HG03139 (cell line): ENCODE results near the gene SYT4.
"Not testable (repeated sequence)": the region's sequence is repeated elsewhere in the genome, so short reads cannot be mapped to it uniquely, and the experiment has no call there.

ENCODE experiments used
- ATAC-seq: cut with Tn5 transposase; IDR thresholded peaks from one replicate; pipeline ENCODE4 v1.9.1; 2021; ENCODE audit not compliant: unreplicated experiment

The SYT4 gene

GRCh38 chr18:43277164-43277600, at the start of gene SYT4:
Gene SYT4, minus strand, starts transcription at chr18:43277490. Its CDS starts 209 bp downstream, at chr18:43277281.
- ATAC-seq = no peak

DNA sequence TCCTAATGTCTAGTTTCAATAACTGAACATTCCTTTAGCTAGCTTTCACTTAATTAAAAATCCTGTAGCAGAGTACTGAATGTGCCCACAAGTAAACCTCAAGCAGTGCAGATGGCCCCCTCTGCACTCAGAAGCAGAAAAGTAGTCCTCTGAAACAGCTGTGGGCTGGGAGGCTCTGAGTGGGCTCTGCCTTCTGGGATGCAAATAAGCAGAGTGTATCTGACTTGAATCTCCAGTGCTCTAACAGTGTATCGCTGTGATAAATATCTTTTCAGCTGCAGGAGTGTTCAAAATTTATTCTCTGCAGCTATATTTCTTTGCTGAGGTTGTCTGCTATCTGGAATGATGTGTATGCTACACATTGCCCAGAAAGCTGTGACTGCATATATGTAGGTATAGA, 44.8 kb upstream of the SYT4 start:
- ATAC-seq = no peak

- no peak for ATAC-seq
Observed at GRCh38 chr18:43314941-43315340, 37.7 kb upstream of the SYT4 start.

- ATAC-seq = no peak
Observed at GRCh38 chr18:43312891-43313290, 35.6 kb upstream of the SYT4 start.

DNA sequence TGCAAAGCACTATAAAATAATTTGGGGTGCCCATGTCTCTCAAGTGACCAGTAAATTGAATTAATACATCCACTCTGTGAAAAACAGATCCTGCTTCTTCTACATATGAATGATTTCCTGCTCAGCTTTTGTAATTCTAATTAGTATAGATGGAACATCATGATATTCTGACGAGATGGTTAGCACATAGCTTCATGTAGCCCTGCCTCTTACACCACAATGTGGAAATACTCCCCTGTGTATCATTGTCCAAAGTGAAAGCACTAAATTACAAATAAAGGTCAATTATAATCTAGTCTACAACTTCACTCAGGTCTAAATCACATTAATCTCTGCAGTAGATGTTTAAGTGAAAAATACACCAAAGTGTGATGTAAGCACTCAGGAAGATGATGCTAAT, 32.9 kb upstream of the SYT4 start:
- ATAC-seq = no peak

DNA sequence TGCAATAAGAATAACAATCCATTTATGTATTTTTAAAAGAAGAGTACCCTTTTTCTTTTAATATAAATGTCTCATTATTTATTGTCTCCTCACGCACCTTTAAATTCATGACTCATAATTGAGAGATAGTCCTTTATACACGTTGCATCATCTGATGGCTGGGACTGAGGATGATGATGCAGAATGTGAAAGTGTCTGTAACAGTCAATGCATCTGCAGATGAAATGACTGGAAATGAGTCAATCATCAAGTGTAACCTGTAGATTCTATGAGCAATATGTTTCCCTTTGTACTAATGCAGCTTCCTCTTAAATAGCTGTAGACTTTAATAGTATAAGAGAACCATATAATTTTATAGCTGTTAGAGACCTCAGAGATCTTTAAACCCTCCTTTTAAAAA, 26.1 kb upstream of the SYT4 start:
- ATAC-seq = no peak

DNA sequence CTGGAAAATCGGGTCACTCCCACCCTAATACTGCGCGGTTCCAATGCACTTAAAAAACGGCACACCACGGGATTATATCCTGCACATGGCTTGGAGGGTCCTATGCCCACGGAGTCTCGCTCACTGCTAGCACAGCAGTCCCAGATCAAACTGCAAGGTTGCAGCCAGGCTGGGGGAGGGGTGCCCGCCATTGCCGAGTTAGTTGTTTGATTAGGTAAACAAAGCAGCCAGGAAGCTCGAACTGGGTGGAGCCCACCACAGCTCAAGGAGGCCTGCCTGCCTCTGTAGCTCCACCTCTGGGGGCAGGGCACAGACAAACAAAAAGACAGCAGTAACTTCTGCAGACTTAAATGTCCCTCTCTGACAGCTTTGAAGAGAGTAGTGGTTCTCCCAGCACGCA, 8.9 kb upstream of the SYT4 start:
- not testable (repeated sequence) for ATAC-seq

DNA sequence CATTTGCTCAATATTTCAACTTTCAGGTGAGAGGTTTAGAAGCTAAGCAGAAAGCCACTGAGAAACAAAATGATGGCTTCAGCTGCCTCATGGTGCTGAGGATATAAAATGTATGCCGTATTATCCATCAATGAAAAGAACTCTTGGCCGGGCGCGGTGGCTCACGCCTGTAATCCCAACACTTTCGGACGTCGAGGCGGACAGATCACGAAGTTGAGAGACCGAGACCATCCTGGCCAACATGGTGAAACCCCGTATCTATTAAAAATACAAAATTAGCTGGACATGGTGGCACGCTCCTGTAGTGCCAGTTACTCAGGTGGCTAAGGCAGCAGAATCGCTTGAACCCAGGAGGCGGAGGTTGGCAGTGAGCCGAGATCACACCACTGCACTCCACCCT, 6.0 kb upstream of the SYT4 start:
- no peak for ATAC-seq

GRCh38 chr18:43279015-43279744, 1.9 kb upstream of the SYT4 start:
- ATAC-seq = no peak

DNA sequence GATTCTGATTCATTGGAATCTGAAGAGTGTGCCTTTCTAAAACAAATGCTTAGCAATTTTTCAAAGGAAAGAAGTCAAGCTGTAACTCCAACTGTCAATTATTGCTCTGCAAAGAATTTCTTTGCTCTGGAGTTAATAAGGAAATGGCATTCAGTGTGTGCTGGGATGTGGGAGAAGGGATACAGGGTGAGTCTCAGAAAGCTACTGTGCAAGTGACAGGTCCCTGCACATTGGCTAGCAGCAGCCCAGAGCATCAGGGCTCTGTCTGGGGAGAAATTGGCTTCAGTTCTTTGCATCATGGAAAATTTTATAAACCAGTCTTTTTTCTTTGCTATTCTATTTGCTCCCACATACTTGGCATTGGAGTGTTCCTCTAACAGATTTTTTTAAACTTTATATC, 1.1 kb upstream of the SYT4 start:
- ATAC-seq = no peak

- no peak for ATAC-seq
Observed at GRCh38 chr18:43276491-43276890, 799 bp downstream of the SYT4 start.

DNA sequence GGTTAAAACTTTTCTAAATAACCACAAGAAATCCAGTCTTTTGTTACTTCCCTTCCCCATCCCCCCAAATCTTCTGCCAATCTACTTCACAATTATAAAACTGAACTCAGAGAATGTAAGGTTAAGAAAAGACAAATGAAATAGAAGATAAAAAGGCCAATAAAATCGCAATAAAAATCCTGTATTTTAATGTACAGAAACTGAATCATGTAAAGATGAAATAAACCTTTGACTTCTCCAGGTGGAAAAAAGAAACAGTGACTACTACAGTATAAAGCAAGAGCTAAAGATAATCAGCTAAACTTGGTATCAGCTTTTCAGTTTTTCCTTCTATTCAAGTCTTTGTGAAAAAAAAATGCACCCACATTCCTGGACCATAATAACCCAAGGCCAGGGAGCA, 1.7 kb downstream of the SYT4 start:
- ATAC-seq = no peak

GRCh38 chr18:43274526-43274925, 2.8 kb downstream of the SYT4 start:
- ATAC-seq = no peak

DNA sequence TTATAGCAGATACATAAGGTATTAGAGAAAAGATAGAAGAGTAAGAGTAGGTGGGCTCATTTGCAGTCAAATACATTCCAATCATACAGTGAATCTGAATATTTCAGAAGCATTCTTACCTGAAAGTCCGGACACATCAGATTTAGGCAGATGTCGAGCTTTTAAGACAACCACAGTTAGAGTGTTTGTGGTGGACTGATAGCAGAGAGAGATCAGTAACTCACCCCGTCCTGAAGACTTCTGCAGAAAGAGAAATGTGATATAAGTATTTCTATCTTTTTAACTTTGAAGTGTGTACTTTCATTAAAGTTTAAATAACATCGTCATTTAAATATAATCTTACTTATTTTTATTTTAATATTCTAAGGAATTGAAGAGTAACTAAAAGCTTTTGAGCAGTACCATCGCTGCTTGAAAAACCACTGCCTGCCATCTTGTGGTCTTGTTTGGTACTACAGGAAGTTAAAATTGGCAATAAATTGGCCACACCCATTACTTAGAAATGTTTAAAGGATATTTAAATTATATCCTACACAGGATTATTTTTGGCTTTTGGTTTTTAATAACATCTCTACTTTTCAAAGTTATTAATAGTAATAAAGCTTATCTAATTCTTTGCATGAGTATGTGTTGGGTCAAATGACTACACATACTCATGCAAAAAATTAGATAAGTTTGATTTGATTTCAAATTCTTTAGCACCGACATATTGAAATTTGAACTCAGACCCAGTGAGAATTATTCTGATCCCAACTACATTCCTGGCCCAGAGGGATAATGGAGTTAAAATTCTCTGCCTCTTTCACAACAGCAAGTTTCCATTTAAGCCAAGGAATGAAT, 5.5 kb downstream of the SYT4 start:
- peak; percentile 73 for ATAC-seq

DNA sequence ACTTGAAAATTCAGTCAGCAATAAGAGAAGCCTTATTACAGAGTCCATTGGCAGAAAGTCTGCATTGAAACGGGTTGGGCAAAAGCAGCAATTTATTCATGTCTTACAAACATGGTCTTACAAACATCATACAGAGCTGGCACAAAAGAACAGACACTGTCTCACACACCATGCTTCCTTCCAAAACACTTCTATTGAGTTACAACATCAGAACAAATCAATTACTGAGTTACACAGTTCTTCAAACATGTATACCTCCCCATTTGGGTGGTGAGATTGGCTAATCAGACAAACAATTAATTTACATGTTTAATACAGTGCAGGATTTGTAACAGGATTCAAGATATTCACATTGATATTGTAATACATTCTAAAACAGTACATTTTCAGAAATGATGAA, 9.5 kb downstream of the SYT4 start:
- no peak for ATAC-seq

DNA sequence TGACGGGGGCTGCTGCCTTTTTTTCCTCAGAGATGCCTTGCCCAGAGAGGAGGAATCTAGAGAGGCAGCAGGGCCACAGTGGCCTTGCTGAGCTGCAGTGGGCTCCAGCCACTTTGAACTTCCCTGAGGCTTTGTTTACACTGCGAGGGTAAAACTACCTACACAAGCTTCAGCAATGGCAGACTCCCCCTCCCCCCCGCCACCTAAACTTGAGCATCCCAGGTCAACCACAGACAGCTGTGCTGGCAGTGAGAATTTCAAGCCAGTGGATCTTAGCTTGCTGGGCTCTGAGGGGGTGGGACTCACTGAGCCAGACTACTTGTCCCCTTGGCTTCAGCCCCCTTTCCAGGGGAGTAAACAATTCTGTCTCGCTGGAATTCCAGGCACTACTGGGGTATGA, 11.8 kb downstream of the SYT4 start:
- ATAC-seq = no peak

- ATAC-seq = no peak
Observed at GRCh38 chr18:43248610-43249249, 28.6 kb downstream of the SYT4 start.

DNA sequence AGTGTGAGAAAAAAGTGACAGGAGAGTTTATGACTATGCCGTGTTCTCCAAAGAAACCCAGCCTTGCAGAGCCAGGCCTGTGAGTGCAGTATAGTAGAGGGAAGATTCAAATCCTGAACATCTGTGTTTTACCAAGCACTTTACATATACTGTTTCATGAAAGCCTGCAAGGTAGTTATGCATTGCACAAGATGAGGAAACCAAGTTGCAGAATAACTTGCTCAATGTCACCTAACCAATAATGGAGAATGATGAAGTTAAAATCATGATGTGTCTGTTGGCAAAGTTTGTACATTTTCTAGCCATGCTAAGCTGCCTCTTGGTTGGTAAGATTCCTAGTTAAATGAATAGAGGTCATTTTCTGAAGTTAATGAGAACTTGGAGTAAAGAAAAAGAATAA, 29.3 kb downstream of the SYT4 start:
- ATAC-seq = no peak

- no peak for ATAC-seq
Observed at GRCh38 chr18:43238429-43238828, 38.9 kb downstream of the SYT4 start.

GRCh38 chr18:43236921-43237320, 40.4 kb downstream of the SYT4 start:
- no peak for ATAC-seq

- no peak for ATAC-seq
Observed at GRCh38 chr18:43234889-43235288, 42.4 kb downstream of the SYT4 start.

DNA sequence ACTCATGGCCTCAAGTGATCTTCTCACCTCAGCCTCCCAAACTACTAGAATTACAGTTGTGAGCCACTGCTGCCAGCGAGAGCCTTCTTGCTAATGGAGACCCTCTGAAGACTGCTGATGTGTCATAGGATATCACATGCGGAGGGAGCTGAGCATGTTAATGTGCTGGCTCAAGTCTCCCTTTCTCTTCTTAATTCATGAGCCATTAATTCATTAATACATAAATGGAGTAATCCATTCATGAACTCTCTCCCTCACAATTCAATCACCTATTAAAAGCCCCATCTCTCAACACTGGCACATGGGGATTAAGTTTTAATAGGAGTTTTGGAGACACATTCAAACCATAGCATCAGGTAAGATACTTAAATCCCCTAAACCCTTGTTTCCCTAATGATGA, 54.8 kb downstream of the SYT4 start:
- no peak for ATAC-seq
